ENCODE results near the gene CFB.

GRCh38 chr6:31952140-31952805 lies 6.4 kb downstream of the CFB start:
- TF ChIP-seq REST (IDR thresholded peaks at IDR 0.05; ENCODE audit: insufficient read depth in 1 of 2, low read depth in 2 of 2, low read length in 1 of 2) (no peak), POLR2AphosphoS5 (IDR thresholded peaks at IDR 0.05; ENCODE audit: low read depth, low read length) (no peak), CTCF (IDR thresholded peaks at IDR 0.05) (peak; percentile 87), TCF7L2 (IDR thresholded peaks at IDR 0.05; ENCODE audit: low read depth, low read length) (no peak), SIN3A (IDR thresholded peaks at IDR 0.05; ENCODE audit: borderline replicate concordance, insufficient read depth, low read depth, low read length) (no peak)

Measured in Panc1 (cell line).